Hepatocyte (in vitro differentiated cells): Measurements from ENCODE around the gene SRC. TPM values are rescaled to one million over a fixed set of nuclear protein-coding genes. Genes with fewer than 3 reads are reported as not detected.
A peak's percentile ranks its signal among the peaks of the same experiment; 100 is the strongest.

Source experiments
- DNase-seq: peaks from one replicate; pipeline ENCODE4 v3.0.0-alpha.2; 2016; ENCODE audit warnings: low spot score
- H2AFZ ChIP-seq: fragments of 200-600 bp; sonication (generic); 2 replicates; pipeline ENCODE4 v1.6.0; 2016; ENCODE audit warnings: antibody characterized with exemption, mild to moderate bottlenecking
- H3K27ac ChIP-seq: fragments of 200-600 bp; sonication (generic); 2 replicates; pipeline ENCODE4 v1.5.1; 2016; ENCODE audit warnings: mild to moderate bottlenecking
- H3K27me3 ChIP-seq: fragments of 200-600 bp; sonication (generic); 2 replicates; pipeline ENCODE4 v1.6.1; 2016
- H3K36me3 ChIP-seq: fragments of 200-600 bp; sonication (generic); replicated peaks from 2 replicates; pipeline ENCODE4 v1.5.1; 2016; ENCODE audit warnings: low read depth; ENCODE audit not compliant: insufficient read depth
- H3K4me1 ChIP-seq: fragments of 200-600 bp; sonication (generic); 2 replicates; pipeline ENCODE4 v1.5.1; 2016; ENCODE audit warnings: mild to moderate bottlenecking, moderate library complexity; ENCODE audit not compliant: insufficient read depth
- H3K4me2 ChIP-seq: fragments of 200-600 bp; sonication (generic); 2 replicates; pipeline ENCODE4 v1.6.0; 2016
- H3K4me3 ChIP-seq: fragments of 200-600 bp; sonication (generic); 2 replicates; pipeline ENCODE4 v1.5.1; 2016; ENCODE audit warnings: mild to moderate bottlenecking
- H3K79me2 ChIP-seq: fragments of 200-600 bp; sonication (generic); 2 replicates; pipeline ENCODE4 v1.6.0; 2017; ENCODE audit warnings: mild to moderate bottlenecking
- H3K9me2 ChIP-seq: fragments of 200-600 bp; sonication (generic); replicated peaks from 2 replicates; pipeline ENCODE4 v1.6.0; 2017; ENCODE audit warnings: mild to moderate bottlenecking; ENCODE audit not compliant: insufficient read depth
- H3K9me3 ChIP-seq: fragments of 200-600 bp; sonication (generic); 2 replicates; pipeline ENCODE4 v1.5.1; 2016; ENCODE audit warnings: low read depth, mild to moderate bottlenecking
- H4K20me1 ChIP-seq: fragments of 200-600 bp; sonication (generic); 2 replicates; pipeline ENCODE4 v1.6.0; 2016; ENCODE audit warnings: mild to moderate bottlenecking; ENCODE audit not compliant: insufficient read depth, poor library complexity, severe bottlenecking
- EZH2 ChIP-seq: fragments of 200-600 bp; sonication (generic); IDR thresholded peaks from 2 replicates; pipeline ENCODE4 v1.6.1; 2016; ENCODE audit warnings: antibody characterized with exemption, mild to moderate bottlenecking, borderline replicate concordance
- EZH2phosphoT487 ChIP-seq: fragments of 200-600 bp; sonication (generic); IDR thresholded peaks from one replicate; pipeline ENCODE4 v1.6.1; 2018; ENCODE audit warnings: antibody characterized with exemption, mild to moderate bottlenecking, low read depth, moderate library complexity; ENCODE audit not compliant: unreplicated experiment, severe bottlenecking
- WGBS: methylation state at CpG from one replicate; pipeline ENCODE4 v1.1.6; 2016; ENCODE audit warnings: low lambda C conversion rate; ENCODE audit errors: missing lambda C conversion rate; 5-methylcytosine and 5-hydroxymethylcytosine counted together
- polyA plus RNA-seq: library from polyadenylated mRNA; unstranded; fragments of >200 nt; fragmentation: Nextera tagmentation; extraction: Ambion mirVana; gene quantifications from 2 replicates; pipeline ENCODE4 v1.2.1, GENCODE V29; 2016
- total RNA-seq: library from RNA; depleted of rRNA; stranded (reverse); fragments of >200 nt; gene quantifications from 2 replicates; pipeline ENCODE4 v1.2.3, GENCODE V29; 2014
- TF ChIP-seq, protein P1 (sequence below): fragments of 200-600 bp; sonication (generic); IDR thresholded peaks from 2 replicates; pipeline ENCODE4 v1.5.1; 2016; ENCODE audit warnings: antibody characterized with exemption, mild to moderate bottlenecking; ENCODE audit not compliant: poor library complexity

Gene SRC
- total and polyA plus RNA-seq, 2 experiments from 2014 or later = 55.1 to 69.8 TPM

DNA sequence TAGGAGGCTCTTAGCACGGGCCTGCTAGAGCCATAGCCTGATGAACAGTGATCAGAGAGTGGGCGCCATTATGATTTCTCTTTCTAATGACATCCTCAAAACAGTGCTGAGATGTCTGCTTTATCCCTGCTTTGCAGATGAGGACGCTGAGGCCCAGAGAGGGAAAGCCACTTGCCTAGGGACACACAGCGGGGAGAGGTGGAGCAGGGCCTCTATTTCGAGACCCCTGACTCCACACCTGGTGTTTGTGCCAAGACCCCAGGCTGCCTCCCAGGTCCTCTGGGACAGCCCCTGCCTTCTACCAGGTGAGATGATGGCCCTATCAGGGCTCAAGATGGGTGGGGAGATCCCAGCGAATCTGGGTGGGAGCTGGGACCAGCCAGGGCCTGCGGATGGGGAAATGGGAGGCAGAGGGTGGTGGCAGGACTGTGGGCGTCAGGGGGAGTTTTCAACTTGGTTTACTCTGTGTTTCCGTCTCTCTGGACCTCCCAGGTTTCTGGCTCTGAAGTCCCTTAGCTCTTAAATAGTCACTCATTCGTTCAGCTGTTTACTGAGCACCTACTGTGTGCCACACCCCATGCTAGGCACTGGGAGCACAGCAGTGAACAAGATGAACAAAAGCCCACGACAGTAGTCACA is 36.7 kb downstream of the SRC start:
- WGBS = 89% methylated on average over 11 of the region's 11 CpGs
- Histone ChIP-seq H3K9me2 (no peaks in the 10 kb centered on the region), H3K79me2 (peaks cover 38% of the 10 kb centered on the region), H3K36me3 (no peaks in the 10 kb centered on the region), H3K4me2 (no peak overlapping the region), H4K20me1 (no peaks in the 10 kb centered on the region), H3K4me3 (no peak overlapping the region), H3K27me3 (no peaks in the 10 kb centered on the region), H3K4me1 (peaks cover 29% of the 10 kb centered on the region), H3K27ac (peak overlapping the region; percentile 93), H3K9me3 (no peaks in the 10 kb centered on the region), H2AFZ (no peak overlapping the region)
- TF ChIP-seq EZH2 (no peak), EZH2phosphoT487 (no peak)
- TF ChIP-seq, protein P1, sequence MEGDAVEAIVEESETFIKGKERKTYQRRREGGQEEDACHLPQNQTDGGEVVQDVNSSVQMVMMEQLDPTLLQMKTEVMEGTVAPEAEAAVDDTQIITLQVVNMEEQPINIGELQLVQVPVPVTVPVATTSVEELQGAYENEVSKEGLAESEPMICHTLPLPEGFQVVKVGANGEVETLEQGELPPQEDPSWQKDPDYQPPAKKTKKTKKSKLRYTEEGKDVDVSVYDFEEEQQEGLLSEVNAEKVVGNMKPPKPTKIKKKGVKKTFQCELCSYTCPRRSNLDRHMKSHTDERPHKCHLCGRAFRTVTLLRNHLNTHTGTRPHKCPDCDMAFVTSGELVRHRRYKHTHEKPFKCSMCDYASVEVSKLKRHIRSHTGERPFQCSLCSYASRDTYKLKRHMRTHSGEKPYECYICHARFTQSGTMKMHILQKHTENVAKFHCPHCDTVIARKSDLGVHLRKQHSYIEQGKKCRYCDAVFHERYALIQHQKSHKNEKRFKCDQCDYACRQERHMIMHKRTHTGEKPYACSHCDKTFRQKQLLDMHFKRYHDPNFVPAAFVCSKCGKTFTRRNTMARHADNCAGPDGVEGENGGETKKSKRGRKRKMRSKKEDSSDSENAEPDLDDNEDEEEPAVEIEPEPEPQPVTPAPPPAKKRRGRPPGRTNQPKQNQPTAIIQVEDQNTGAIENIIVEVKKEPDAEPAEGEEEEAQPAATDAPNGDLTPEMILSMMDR = no peak
- DNase-seq = no peak

DNA sequence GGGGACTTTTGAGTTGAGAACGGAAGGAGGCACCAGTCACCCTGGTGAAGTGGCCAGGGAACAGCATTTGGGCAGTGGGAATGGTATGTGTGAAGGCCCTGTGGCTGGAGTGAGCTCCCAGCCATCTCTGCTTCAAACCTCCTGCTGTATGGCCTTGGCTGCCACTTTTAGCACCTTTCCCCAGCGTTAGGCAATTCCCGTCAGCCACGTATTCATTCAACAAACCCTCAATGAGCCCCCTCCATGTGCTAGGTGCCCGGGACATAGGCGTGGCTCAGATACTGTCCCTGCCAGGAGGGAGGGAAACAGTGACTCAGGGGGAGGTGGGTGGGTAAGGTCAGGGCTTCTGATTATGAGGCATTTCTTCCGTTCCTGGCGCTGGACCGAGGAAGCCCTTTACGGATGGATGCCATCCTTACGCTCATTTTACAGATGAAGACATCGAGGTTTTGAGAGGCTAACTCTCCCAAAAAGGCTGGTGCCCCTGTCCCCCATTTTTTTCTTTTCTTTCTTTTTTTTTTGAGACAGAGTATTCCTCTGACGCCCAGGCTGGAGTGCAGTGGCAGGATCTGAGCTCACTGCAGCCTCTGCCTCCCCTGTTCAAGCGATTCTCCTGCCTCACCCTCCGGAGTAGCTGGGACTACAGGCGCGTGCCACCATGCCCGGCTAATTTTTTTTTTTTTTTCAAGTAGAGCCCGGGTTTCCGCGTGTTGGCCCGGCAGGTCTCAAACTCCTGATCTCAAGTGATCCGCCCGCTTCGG is 37.5 kb downstream of the SRC start:
- peak; percentile 28 for DNase-seq
- Histone ChIP-seq H3K4me3 (no peak overlapping the region), H3K36me3 (no peaks in the 10 kb centered on the region), H3K27me3 (no peaks in the 10 kb centered on the region), H3K4me2 (no peak overlapping the region), H4K20me1 (no peaks in the 10 kb centered on the region), H3K4me1 (peaks cover 27% of the 10 kb centered on the region), H2AFZ (no peak overlapping the region), H3K9me3 (no peaks in the 10 kb centered on the region), H3K79me2 (peaks cover 30% of the 10 kb centered on the region), H3K9me2 (no peaks in the 10 kb centered on the region), H3K27ac (peak overlapping the region; percentile 27)
- TF ChIP-seq EZH2phosphoT487 (no peak), EZH2 (no peak)
- TF ChIP-seq, protein P1 = no peak
- WGBS = 93% methylated on average over 25 of the region's 25 CpGs

DNA sequence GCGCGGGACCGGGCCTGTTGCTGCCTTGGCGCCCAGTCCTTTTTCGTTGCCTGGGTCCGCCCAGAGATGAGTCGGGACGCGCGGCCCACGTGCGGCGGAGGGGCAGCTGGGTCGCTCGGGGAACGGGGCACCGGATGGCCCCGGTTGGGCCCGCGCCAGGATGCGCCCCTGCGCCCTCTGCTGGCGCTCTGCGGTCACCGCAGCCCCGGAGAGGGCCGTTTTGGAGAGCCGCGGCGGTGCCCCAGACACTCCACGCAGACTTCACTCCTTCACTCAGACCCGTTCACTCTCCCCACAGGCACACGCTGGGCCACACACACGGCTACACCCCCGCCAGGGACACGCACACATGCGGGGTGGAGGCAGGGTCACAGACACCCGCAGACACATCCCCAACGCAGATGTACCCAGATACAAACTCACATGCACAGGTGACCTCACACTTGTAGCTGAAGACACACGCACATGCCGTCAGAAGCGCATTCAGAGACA is 38.8 kb downstream of the SRC start:
- peak; percentile 71 for DNase-seq
- H3K27me3 ChIP-seq = no peaks in the 10 kb centered on the region
- no peak overlapping the region for H3K27ac ChIP-seq
- H3K4me2 ChIP-seq = peak overlapping the region; percentile 51
- H2AFZ ChIP-seq = no peak overlapping the region
- H4K20me1 ChIP-seq = no peaks in the 10 kb centered on the region
- WGBS = 51% methylated on average over 13 of the region's 42 CpGs
- no peak overlapping the region for H3K4me3 ChIP-seq
- H3K79me2 ChIP-seq = peaks cover 20% of the 10 kb centered on the region
- H3K4me1 ChIP-seq = peaks cover 15% of the 10 kb centered on the region
- no peaks in the 10 kb centered on the region for H3K9me2 ChIP-seq
- no peaks in the 10 kb centered on the region for H3K9me3 ChIP-seq
- no peaks in the 10 kb centered on the region for H3K36me3 ChIP-seq
- TF ChIP-seq, protein P1 = peak; percentile 75
- no peak for TF ChIP-seq EZH2
